Ovary (tissue), 9 donors: Measurements from ENCODE around the gene PLEKHH2. TPM values are rescaled to one million over a fixed set of nuclear protein-coding genes. Genes with fewer than 3 reads are reported as not detected.

Experiments
- DNase-seq, 5 donors: peaks; one replicate each; pipeline ENCODE4 v3.0.0-alpha.2; 2019 to 2020
- H3K27ac ChIP-seq, 2 donors: fragments of 200-600 bp; one replicate each; pipeline versions ENCODE4 v1.5.1 to v1.8.0; 2019 to 2022
- H3K27me3 ChIP-seq: fragments of 200-600 bp; one replicate; pipeline ENCODE4 v1.8.0; 2022
- H3K36me3 ChIP-seq: fragments of 200-600 bp; sonication (generic); one replicate; pipeline ENCODE4 v1.5.1; 2019
- H3K4me1 ChIP-seq: one replicate; pipeline ENCODE4 v1.8.1; 2013; ENCODE audit warnings: mild to moderate bottlenecking, moderate library complexity; ENCODE audit not compliant: insufficient read depth
- H3K4me3 ChIP-seq: fragments of 200-600 bp; sonication (generic); one replicate; pipeline ENCODE4 v1.5.1; 2017
- H3K9me3 ChIP-seq, 2 donors: fragments of 200-600 bp in 1 of 2; sonication (generic) in 1 of 2; one replicate each; pipeline versions ENCODE4 v1.5.1 to v1.8.1; 2013 to 2019; ENCODE audit warnings: mild to moderate bottlenecking in 1 of 2, moderate library complexity in 1 of 2
- EP300 ChIP-seq: sonication (generic); formaldehyde crosslinking; IDR thresholded peaks from one replicate; pipeline ENCODE4 v1.6.1; 2017; ENCODE audit warnings: antibody characterized with exemption
- POLR2A ChIP-seq: fragments of 450-650 bp; IDR thresholded peaks from one replicate; pipeline ENCODE4 v1.6.1; 2017; ENCODE audit warnings: antibody characterized with exemption, mild to moderate bottlenecking, moderate library complexity
- WGBS, 3 donors: extraction: QIAGEN DNeasy Blood & Tissue Kit in 1 of 3; methylation state at CpG; one replicate each; pipeline versions ENCODE4 v1.1.5 to v1.1.7; 2013 to 2017; 5-methylcytosine and 5-hydroxymethylcytosine counted together
- intact Hi-C, 4 donors: fragments of 100-400 bp; cut with DNase I; formaldehyde crosslinking; loops; one replicate each; pipeline versions ENCODE4 v1.11.0 to v1.15.1; 2022 to 2023
- polyA plus RNA-seq, 2 donors: library from polyadenylated mRNA; stranded (reverse); fragments of 200-250 nt in 1 of 2; fragments of 350-450 nt in 1 of 2; fragmentation: Illumina TruSeq in 1 of 2; extraction: RNeasy Lipid Tissue Mini Kit (QIAGEN cat#74804) in 1 of 2; gene quantifications; one replicate each; pipeline ENCODE4 v1.2.3, GENCODE V29; 2013 to 2014
- total RNA-seq, 7 donors: library from RNA; depleted of rRNA in 2 of 7; stranded (reverse); fragments of >200 nt in 2 of 7; fragmentation: NEBNext Ultra II Directional in 3 of 7; extraction: Animal tissue kit (Norgen Biotek cat#: 25700) in 3 of 7; gene quantifications; one replicate each; pipeline versions ENCODE4 v1.1.0 to v1.2.4, GENCODE V29; 2016 to 2023
- TF ChIP-seq, protein P1 (sequence below), 3 donors: fragments of 450-650 bp in 2 of 3; fragments of 200-600 bp in 1 of 3; IDR thresholded peaks; one replicate each; pipeline versions ENCODE4 v1.5.1 to v1.8.0; 2016 to 2022; ENCODE audit warnings: antibody characterized with exemption in 3 of 3, mild to moderate bottlenecking in 1 of 3
- donor health status: DM: no; HTN: no; CAD: no; lungs with moderate emphysema.
- donor health status: DM: no; HTN: no; CAD: no.
- donor health status: Bipolar disorder and iron deficiency.
- donor health status: DM: yes; HTN: yes; CAD: no.
- donor health status: DM: no; HTN: no; CAD: no.
- donor health status: DM: yes; HTN: yes; CAD: no.

Gene PLEKHH2
- total and polyA plus RNA-seq, 9 donors: 15.8 to 66.5 (median 37.2) TPM

GRCh38 chr2:43764086-43764705, 127.1 kb downstream of the PLEKHH2 start:
- WGBS, 3 donors: 1 to 7% (median 4%) methylated on average over 1 of the region's 1 CpG
- H3K27ac ChIP-seq: peak overlapping the region in 1 of 2 donors; percentile 51
- TF ChIP-seq EP300 (no peak), POLR2A (no peak)
- TF ChIP-seq, protein P1, sequence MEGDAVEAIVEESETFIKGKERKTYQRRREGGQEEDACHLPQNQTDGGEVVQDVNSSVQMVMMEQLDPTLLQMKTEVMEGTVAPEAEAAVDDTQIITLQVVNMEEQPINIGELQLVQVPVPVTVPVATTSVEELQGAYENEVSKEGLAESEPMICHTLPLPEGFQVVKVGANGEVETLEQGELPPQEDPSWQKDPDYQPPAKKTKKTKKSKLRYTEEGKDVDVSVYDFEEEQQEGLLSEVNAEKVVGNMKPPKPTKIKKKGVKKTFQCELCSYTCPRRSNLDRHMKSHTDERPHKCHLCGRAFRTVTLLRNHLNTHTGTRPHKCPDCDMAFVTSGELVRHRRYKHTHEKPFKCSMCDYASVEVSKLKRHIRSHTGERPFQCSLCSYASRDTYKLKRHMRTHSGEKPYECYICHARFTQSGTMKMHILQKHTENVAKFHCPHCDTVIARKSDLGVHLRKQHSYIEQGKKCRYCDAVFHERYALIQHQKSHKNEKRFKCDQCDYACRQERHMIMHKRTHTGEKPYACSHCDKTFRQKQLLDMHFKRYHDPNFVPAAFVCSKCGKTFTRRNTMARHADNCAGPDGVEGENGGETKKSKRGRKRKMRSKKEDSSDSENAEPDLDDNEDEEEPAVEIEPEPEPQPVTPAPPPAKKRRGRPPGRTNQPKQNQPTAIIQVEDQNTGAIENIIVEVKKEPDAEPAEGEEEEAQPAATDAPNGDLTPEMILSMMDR (IDR thresholded peaks at IDR 0.05): no peak

DNA sequence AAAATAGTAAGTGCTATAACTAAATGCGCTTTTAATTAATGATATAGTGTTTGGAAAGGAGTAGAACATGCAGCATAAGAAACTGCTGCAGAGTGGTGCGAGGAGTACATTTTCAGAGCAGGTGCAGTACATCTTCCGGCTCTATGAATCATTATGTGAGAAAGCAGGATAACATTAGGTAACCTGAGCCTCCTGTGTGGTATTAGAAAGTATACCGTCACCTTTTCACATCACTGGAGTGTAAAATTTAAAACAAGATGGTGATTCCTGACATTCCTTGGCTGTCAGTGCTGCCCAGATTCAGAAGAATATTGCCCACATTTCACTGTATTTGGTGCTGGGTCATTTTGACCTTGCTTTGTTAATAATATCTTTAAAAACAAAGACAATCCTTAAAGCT, 128.9 kb downstream of the PLEKHH2 start:
- Histone ChIP-seq H3K36me3 (no peaks in the 10 kb centered on the region), H3K4me1 (peaks cover 2% of the 10 kb centered on the region), H3K4me3 (no peak overlapping the region), H3K27ac (no peak overlapping the region), H3K27me3 (no peaks in the 10 kb centered on the region), H3K9me3 (no peaks in the 10 kb centered on the region)
- WGBS, 3 donors: 55 to 66% (median 60%) methylated on average over 4 of the region's 4 CpGs
- DNase-seq: no peak
- intact Hi-C loops: no loop called here
- TF ChIP-seq, protein P1 (IDR thresholded peaks at IDR 0.05): no peak
- no peak for TF ChIP-seq EP300
- no peak for TF ChIP-seq POLR2A

More at GRCh38 chr2:43764086-43764705, 127.1 kb downstream of the PLEKHH2 start:
- no peaks in the 10 kb centered on the region for H3K9me3 ChIP-seq
- intact Hi-C loops: no loop called here
- peaks cover 2% of the 10 kb centered on the region for H3K4me1 ChIP-seq
- H3K27me3 ChIP-seq: no peaks in the 10 kb centered on the region
- H3K36me3 ChIP-seq: no peaks in the 10 kb centered on the region
- no peak for DNase-seq
- H3K4me3 ChIP-seq: no peak overlapping the region

GRCh38 chr2:43773876-43774613, 137.0 kb downstream of the PLEKHH2 start, which contains the start of gene DYNC2LI1:
Gene DYNC2LI1, plus strand, starts transcription at chr2:43774039. Its CDS starts 100 bp downstream, at chr2:43774139.
- no peaks in the 10 kb centered on the region for H3K9me3 ChIP-seq
- peak; percentile 72 for TF ChIP-seq POLR2A
- TF ChIP-seq, protein P1 (IDR thresholded peaks at IDR 0.05): no peak
- H3K36me3 ChIP-seq: no peaks in the 10 kb centered on the region
- peak within 1 kb of the TSS in 1 of 2 donors; percentile 90 for H3K27ac ChIP-seq
- WGBS, 3 donors: 0 to 1% (median 0%) methylated on average over 31 of the region's 31 CpGs
- H3K4me1 ChIP-seq: peaks cover 2% of the 10 kb centered on the region
- intact Hi-C loops: no loop called here
- no peaks in the 10 kb centered on the region for H3K27me3 ChIP-seq
- H3K4me3 ChIP-seq: peak within 1 kb of the TSS; percentile 60
- peak; percentile 78 to 91 (median 91) for DNase-seq

- H3K27ac ChIP-seq: peak overlapping the region in 1 of 2 donors; percentile 90
- intact Hi-C loops: no loop called here
- no peaks in the 10 kb centered on the region for H3K27me3 ChIP-seq
- peaks cover 2% of the 10 kb centered on the region for H3K4me1 ChIP-seq
- H3K36me3 ChIP-seq: no peaks in the 10 kb centered on the region
- 7 to 20% (median 8%) methylated on average over 7 of the region's 7 CpGs for WGBS, 3 donors
- no peak for DNase-seq
- H3K9me3 ChIP-seq: no peaks in the 10 kb centered on the region
- TF ChIP-seq EP300: no peak
- TF ChIP-seq, protein P1 (IDR thresholded peaks at IDR 0.05): no peak
- TF ChIP-seq POLR2A: no peak
- H3K4me3 ChIP-seq: peak overlapping the region; percentile 60
Observed at GRCh38 chr2:43774617-43775016, 137.6 kb downstream of the PLEKHH2 start.
